HG02763 (cell line): ENCODE results near the gene RAB25.

Experiments used
- ATAC-seq: cut with Tn5 transposase; IDR thresholded peaks from one replicate; pipeline ENCODE4 v1.9.1; 2021; ENCODE audit warnings: mild to moderate bottlenecking, moderate library complexity; ENCODE audit not compliant: unreplicated experiment

Gene RAB25

DNA sequence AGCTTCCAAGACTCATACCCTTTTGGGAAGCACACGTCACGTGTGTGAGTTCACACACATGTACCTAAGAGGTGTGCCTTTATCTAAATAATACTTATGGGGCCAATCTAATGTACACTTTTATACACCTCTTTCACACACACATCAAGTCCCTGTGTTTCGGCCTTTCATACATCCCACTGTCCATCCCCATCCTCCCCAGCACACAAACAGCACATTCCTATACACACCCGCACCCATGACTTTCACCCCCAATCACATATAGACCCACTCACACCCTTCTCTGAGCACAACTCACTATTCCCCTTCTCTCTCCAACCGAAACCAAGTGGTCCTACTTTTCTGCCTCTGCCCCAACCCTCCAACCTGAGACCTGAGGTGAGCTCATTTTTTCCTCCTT lies 17.8 kb downstream of the RAB25 start:
- no peak for ATAC-seq

DNA sequence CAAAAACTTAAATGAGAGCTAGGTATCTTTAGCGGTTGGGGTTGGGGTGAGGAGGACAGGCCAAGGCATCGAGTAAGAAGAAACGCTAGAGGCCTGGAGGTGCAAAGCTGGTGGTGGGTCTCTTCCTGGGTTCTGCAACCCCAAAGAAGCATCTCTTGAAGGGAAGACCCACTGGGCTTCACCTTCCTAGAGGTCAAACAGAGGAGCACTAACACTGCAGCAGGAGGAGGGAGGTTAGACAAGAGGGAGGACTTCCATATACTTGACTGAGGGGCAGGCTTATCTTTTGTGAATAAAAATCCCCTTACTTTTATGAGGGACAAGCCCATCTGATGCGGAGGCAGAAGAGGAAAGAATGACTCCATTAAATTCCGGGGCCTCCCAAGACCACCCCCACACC lies 18.8 kb downstream of the RAB25 start:
- ATAC-seq = no peak

- no peak for ATAC-seq
Measured at GRCh38 chr1:156080241-156080862, 19.4 kb downstream of the RAB25 start.

DNA sequence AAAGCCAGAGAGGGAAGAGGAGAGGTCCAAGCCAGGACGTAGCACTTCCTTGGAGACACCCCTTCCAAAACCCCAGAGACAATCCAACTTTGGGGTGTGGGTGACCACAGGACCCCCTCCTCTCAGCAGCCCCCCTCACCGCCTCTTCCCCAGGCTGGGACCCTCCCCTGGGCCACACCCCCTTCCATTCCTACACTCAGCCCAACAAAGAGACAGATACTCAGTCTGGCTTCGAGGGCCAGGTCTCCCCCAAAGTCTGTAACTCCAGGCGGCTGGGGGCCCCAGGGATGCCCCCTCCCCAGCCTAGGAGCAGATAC lies 19.9 kb downstream of the RAB25 start:
- ATAC-seq = no peak

DNA sequence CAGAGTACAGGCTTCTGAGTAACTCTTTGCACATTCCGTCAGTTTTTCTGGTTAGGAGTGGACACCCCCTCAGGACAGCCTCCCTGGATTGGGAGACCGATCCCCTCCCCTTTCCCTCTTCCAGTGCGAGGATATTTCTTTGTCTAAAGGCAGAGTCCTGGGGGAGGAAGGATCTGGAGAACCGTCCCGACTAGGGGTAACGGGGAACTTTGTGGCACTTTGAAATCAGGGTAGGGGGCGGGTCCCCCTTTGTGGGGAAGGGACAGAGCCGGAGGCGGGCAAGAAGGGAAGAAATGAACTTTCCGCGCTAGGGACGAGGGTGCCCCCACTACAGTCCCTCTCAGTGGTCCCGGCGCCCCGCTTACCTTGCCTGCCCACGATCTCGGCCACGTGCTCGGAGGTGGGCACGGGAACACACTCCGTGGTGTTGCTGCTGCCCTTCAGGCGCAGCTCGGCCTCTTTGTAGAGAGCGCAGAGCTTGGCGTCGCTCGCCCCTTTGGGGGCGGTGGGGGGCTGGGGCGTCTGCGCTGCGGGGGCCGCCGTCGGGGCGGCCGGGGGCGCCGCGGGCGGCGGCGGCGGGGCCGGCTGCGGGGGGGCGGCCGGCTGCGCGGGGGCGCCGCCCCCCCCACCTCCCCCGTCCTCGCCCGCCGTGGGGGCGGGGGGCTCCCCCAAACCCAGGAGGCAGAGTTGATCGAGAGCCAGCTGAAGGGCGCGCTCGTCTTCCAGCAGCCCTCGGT lies 20.4 kb downstream of the RAB25 start:
- no peak for ATAC-seq

DNA sequence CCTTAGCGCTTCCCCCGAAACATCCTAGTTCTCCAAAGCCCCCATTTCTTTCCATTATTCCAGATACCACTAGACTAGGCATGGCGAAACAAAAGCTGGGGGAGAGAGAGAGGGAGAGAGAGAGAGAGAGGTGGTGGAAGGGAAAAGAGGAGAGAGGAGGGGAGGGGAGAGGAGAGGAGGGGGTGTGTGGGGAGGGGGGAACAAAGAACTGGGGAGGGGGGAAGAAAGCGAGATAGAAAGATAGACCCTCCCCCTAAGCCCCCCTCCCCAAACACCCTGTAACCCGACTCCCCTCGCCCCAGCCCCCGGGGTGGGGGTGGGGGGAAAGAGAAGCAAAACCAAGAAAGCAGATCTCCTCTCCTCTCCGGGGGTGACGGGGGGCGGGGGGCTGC lies 21.0 kb downstream of the RAB25 start:
- no peak for ATAC-seq

DNA sequence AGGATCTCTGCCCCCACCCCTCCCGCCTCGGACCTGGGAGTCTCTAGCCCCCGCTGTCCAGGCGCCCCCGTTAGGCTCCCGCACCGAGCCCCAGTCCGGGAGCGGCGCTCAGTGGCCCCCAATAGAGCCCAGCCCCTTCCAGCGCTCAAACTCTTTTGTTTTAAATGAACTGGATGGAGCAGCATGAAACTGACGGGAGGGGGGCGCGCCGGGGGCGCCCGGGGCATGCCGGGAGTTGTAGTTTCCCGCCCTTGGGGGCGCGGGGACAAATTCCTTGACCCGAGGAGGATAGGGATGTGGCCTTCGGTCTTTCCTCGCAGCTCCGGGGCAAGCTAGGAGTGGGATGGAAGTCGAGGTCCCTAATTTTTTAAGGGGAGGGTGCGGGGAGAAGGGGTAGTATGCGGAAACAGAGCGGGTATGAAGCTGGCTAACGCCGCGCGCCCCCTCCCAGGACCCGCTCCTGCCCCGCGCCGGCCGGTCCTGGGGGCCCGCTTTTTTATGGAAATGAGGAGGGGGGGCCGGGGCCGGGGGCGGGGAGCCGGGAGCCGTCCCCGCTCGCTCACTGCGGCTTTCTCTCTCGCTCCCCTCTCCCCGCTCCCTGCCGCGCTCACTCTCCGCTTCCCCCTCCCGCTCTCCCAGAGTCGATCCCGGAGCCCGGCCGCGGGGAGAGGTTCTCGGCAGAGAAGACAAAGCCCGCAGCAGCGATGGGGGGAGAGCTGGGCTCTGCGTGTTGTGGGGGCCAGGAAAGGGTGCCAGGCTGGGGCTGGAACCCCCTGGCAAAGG lies 21.5 kb downstream of the RAB25 start, which contains the start of gene MEX3A:
Gene MEX3A (minus strand): TSS at position 157 of the 783 bp plus-strand sequence. CDS start 467 bp downstream, outside the sequence.
- ATAC-seq = no peak

GRCh38 chr1:156083800-156084790 lies 23.1 kb downstream of the RAB25 start:
- ATAC-seq = no peak

DNA sequence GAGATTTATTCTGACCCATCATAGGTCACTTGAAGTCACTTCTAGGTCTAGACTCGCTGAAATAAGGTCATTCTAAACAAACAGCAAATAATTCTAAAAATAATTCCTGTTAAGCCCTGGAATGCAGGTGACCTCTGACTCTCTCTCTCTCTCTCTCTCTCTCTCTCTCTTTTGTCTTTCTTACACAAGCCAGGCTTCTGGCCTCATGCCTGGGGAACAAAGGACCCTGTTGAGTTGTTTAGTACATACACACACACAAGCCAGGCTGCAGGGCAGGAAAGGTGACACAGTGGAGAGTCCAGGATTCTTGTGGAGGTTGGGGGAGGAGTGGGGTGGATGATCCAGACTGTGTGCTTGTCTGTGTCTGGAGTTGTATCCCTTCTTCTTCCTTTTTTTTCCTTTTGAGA lies 25.3 kb downstream of the RAB25 start:
- ATAC-seq = no peak

- no peak for ATAC-seq
Measured at GRCh38 chr1:156089704-156090103, 28.7 kb downstream of the RAB25 start.

GRCh38 chr1:156090138-156090839 lies 29.3 kb downstream of the RAB25 start:
- ATAC-seq = no peak

- peak; percentile 56 for ATAC-seq
Measured at GRCh38 chr1:156090840-156091188, 29.9 kb downstream of the RAB25 start.

- no peak for ATAC-seq
Measured at GRCh38 chr1:156091610-156092009, 30.6 kb downstream of the RAB25 start.

GRCh38 chr1:156095906-156096508 lies 35.0 kb downstream of the RAB25 start:
- no peak for ATAC-seq

GRCh38 chr1:156096640-156097391 lies 35.9 kb downstream of the RAB25 start:
- ATAC-seq = peak; percentile 59

- ATAC-seq = no peak
Measured at GRCh38 chr1:156097499-156098178, 36.7 kb downstream of the RAB25 start.

DNA sequence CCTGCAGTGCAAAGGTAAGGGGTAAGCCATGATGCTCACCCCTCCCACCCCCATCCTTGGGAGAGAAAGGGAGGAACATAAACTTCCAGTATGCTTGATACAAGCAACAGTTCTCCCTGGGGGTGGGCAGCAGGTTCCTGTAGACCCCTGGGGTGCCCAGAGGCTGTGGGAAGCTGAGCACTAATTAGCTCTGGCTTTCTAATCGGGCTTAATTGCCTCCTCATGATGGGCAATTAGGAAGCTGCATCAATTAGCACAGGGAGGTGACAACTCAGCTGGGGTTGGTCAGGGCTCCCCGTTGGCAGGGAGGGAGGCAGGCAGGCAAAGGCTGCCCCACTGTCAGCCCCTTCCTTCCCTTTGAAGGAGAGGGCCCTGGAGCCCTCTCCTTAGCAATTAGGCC lies 37.8 kb downstream of the RAB25 start:
- no peak for ATAC-seq

DNA sequence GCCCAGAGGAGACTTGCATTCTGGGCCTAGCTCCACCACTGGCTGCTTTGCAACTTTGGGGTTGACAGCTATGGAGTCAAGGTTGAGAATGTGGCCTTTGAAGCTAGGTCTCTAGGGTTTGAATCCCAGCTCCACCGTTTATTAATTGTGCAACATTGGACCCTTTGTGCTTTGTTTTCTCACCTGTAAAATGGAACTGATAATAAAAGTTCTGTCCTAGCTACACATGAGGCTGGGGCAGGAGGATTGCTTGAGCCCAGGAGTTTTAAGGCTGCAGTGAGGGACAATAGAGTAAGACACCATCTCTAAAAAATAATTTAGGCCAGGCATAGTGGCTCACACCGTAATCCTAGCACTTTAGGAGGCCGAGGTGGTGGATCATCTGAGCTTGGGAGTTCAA lies 38.3 kb downstream of the RAB25 start:
- no peak for ATAC-seq
